Measurements from ENCODE around the gene RNF144A. TPM values are rescaled to one million over a fixed set of nuclear protein-coding genes. Genes with fewer than 3 reads are reported as not detected.

RNF144A gene
- total RNA-seq, 1 experiment from 2014 or later = 3.0 TPM

GRCh38 chr2:7018282-7018701 is 101.1 kb downstream of the RNF144A start:
- BruUV-seq (replicated peaks) = no TSS peak
- H3K27ac Mint-ChIP-seq (ENCODE audit: unreplicated experiment) = no peak overlapping the region
- DNase-seq = no peak
- TF ChIP-seq CTCF (IDR thresholded peaks at IDR 0.05; ENCODE audit: insufficient read depth in 1 of 2, low read depth in 1 of 2, low read length in 1 of 2, severe bottlenecking in 1 of 2, unreplicated experiment in 1 of 2) = no peak
- intact Hi-C loops (cut with micrococcal nuclease; ENCODE audit: unreplicated experiment) = no loop called here
- Histone ChIP-seq H3K27me3 (replicated peaks; ENCODE audit: control insufficient read depth, insufficient read depth, low read length) (no peaks in the 10 kb centered on the region), H3K4me3 (ENCODE audit: low read depth, low read length) (no peak overlapping the region), H3K4me1 (no peaks in the 10 kb centered on the region), H3K9me3 (no peaks in the 10 kb centered on the region), H3K36me3 (ENCODE audit: control insufficient read depth, insufficient read depth, low read length) (no peaks in the 10 kb centered on the region)
- H3K36me3 Mint-ChIP-seq (ENCODE audit: insufficient read depth, unreplicated experiment) = no peaks in the 10 kb centered on the region
- H3K9me3 Mint-ChIP-seq (ENCODE audit: unreplicated experiment) = no peaks in the 10 kb centered on the region
- H3K27me3 Mint-ChIP-seq (ENCODE audit: insufficient read depth, unreplicated experiment) = no peaks in the 10 kb centered on the region
- ChIA-PET CTCF (interaction anchor here (0.9 kb wide), 1 partner anchor 11 kb away, joined by 3 read pairs; no protein-coding TSS in a partner anchor), POLR2A (no interaction called here)
- H3K4me3 Mint-ChIP-seq (ENCODE audit: unreplicated experiment) = no peak overlapping the region
- no peaks in the 10 kb centered on the region for H3K4me1 Mint-ChIP-seq (ENCODE audit: low read depth, unreplicated experiment)

GRCh38 chr2:7018767-7019166 is 101.6 kb downstream of the RNF144A start:
- no peak overlapping the region for H3K4me3 ChIP-seq (ENCODE audit: low read depth, low read length)
- intact Hi-C loops (cut with micrococcal nuclease; ENCODE audit: unreplicated experiment) = no loop called here
- H3K9me3 Mint-ChIP-seq (ENCODE audit: unreplicated experiment) = no peaks in the 10 kb centered on the region
- POLR2A ChIA-PET = no interaction called here
- H3K27me3 ChIP-seq (replicated peaks; ENCODE audit: control insufficient read depth, insufficient read depth, low read length) = no peaks in the 10 kb centered on the region
- no peaks in the 10 kb centered on the region for H3K4me1 Mint-ChIP-seq (ENCODE audit: low read depth, unreplicated experiment)
- H3K36me3 Mint-ChIP-seq (ENCODE audit: insufficient read depth, unreplicated experiment) = no peaks in the 10 kb centered on the region
- no peaks in the 10 kb centered on the region for H3K36me3 ChIP-seq (ENCODE audit: control insufficient read depth, insufficient read depth, low read length)
- H3K4me3 Mint-ChIP-seq (ENCODE audit: unreplicated experiment) = no peak overlapping the region
- H3K27me3 Mint-ChIP-seq (ENCODE audit: insufficient read depth, unreplicated experiment) = no peaks in the 10 kb centered on the region
- TF ChIP-seq CTCF (IDR thresholded peaks at IDR 0.05; ENCODE audit: insufficient read depth in 1 of 2, low read depth in 1 of 2, low read length in 1 of 2, severe bottlenecking in 1 of 2, unreplicated experiment in 1 of 2) = no peak
- no peaks in the 10 kb centered on the region for H3K9me3 ChIP-seq
- CTCF ChIA-PET = interaction anchor here (0.9 kb wide), 1 partner anchor 11 kb away, joined by 3 read pairs; no protein-coding TSS in a partner anchor
- H3K4me1 ChIP-seq = no peaks in the 10 kb centered on the region
- no TSS peak for BruUV-seq (replicated peaks)
- H3K27ac Mint-ChIP-seq (ENCODE audit: unreplicated experiment) = no peak overlapping the region
- DNase-seq = no peak

GRCh38 chr2:7019191-7019590 is 102.0 kb downstream of the RNF144A start:
- ChIA-PET CTCF (no interaction called here), POLR2A (no interaction called here)
- Mint-ChIP-seq H3K9me3 (ENCODE audit: unreplicated experiment) (no peaks in the 10 kb centered on the region), H3K4me3 (ENCODE audit: unreplicated experiment) (no peak overlapping the region), H3K27ac (ENCODE audit: unreplicated experiment) (no peak overlapping the region), H3K36me3 (ENCODE audit: insufficient read depth, unreplicated experiment) (no peaks in the 10 kb centered on the region), H3K4me1 (ENCODE audit: low read depth, unreplicated experiment) (no peaks in the 10 kb centered on the region), H3K27me3 (ENCODE audit: insufficient read depth, unreplicated experiment) (no peaks in the 10 kb centered on the region)
- TF ChIP-seq CTCF (IDR thresholded peaks at IDR 0.05; ENCODE audit: insufficient read depth in 1 of 2, low read depth in 1 of 2, low read length in 1 of 2, severe bottlenecking in 1 of 2, unreplicated experiment in 1 of 2) = no peak
- no TSS peak for BruUV-seq (replicated peaks)
- Histone ChIP-seq H3K9me3 (no peaks in the 10 kb centered on the region), H3K36me3 (ENCODE audit: control insufficient read depth, insufficient read depth, low read length) (no peaks in the 10 kb centered on the region), H3K4me3 (ENCODE audit: low read depth, low read length) (no peak overlapping the region), H3K4me1 (no peaks in the 10 kb centered on the region), H3K27me3 (replicated peaks; ENCODE audit: control insufficient read depth, insufficient read depth, low read length) (no peaks in the 10 kb centered on the region)
- intact Hi-C loops (cut with micrococcal nuclease; ENCODE audit: unreplicated experiment) = no loop called here
- DNase-seq = no peak
